Stimulated activated naive CD8-positive, alpha-beta T cell treated with anti-CD3 and anti-CD28 coated beads, Interleukin-15, amount 100 ng/mL, for 72 hours (primary cell): Measurements from ENCODE around the gene SLITRK5.

ENCODE experiments used
- ATAC-seq: fragments of 150-1000 bp; cut with Tn5 transposase; 2 replicates; pipeline ENCODE4 v1.10.0; 2021; ENCODE audit warnings: mild to moderate bottlenecking, moderate library complexity
- DNase-seq, 2 donors: peaks; one replicate each; pipeline ENCODE4 v3.0.0; 2021 to 2022
- H3K27ac Mint-ChIP-seq, 2 donors: one replicate each; pipeline ENCODE4 v1.8.0; 2022; ENCODE audit warnings: mild to moderate bottlenecking in 2 of 2, mixed read lengths in 2 of 2, moderate library complexity in 2 of 2
- H3K27me3 Mint-ChIP-seq: one replicate; pipeline ENCODE4 v1.8.0; 2022; ENCODE audit warnings: mixed read lengths
- H3K4me1 Mint-ChIP-seq: one replicate; pipeline ENCODE4 v1.8.0; 2022; ENCODE audit warnings: mild to moderate bottlenecking, mixed read lengths
- H3K4me3 Mint-ChIP-seq, 2 donors: one replicate each; pipeline ENCODE4 v1.8.0; 2022; ENCODE audit warnings: mild to moderate bottlenecking in 2 of 2, mixed read lengths in 2 of 2, moderate library complexity in 1 of 2
- H3K9me3 Mint-ChIP-seq, 2 donors: one replicate each; pipeline ENCODE4 v1.8.0; 2022; ENCODE audit warnings: mixed read lengths in 2 of 2

Gene SLITRK5, protein sequence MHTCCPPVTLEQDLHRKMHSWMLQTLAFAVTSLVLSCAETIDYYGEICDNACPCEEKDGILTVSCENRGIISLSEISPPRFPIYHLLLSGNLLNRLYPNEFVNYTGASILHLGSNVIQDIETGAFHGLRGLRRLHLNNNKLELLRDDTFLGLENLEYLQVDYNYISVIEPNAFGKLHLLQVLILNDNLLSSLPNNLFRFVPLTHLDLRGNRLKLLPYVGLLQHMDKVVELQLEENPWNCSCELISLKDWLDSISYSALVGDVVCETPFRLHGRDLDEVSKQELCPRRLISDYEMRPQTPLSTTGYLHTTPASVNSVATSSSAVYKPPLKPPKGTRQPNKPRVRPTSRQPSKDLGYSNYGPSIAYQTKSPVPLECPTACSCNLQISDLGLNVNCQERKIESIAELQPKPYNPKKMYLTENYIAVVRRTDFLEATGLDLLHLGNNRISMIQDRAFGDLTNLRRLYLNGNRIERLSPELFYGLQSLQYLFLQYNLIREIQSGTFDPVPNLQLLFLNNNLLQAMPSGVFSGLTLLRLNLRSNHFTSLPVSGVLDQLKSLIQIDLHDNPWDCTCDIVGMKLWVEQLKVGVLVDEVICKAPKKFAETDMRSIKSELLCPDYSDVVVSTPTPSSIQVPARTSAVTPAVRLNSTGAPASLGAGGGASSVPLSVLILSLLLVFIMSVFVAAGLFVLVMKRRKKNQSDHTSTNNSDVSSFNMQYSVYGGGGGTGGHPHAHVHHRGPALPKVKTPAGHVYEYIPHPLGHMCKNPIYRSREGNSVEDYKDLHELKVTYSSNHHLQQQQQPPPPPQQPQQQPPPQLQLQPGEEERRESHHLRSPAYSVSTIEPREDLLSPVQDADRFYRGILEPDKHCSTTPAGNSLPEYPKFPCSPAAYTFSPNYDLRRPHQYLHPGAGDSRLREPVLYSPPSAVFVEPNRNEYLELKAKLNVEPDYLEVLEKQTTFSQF

DNA sequence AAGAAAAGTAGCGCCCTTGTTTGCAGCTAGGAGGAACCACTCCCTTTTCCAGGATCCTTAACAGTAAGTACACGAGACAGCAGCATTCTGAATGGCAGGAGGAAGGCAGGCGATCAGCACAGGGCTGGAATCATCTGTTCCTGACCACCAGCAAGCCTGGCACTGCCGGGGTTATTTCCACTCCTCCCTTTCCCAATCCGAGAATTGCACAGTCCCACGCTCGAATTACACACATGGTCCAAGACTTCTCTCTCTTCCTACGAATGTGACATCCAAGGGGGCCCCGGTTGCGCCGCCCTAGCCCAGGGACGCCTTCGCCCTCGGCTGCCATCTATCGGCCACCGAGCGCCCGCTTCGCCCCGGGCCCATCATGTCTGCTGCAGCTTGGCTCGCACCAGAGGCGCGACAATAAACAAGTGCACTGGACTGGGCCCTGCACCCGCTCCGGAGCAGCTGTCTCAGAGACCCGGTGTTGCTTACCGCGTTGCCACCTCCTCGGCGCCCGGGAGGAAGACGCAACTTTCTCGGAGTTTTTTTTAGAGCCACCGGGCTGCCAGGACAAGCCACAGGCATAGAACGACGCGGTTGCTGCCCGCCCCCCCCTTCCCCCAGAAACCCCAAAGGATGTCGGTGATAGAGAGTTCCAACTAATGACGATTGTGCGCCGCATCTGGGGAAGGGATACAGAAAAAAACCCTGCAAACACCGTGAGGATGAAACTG is at the start of gene SLITRK5:
TSS of gene SLITRK5 (plus strand) at position 341 of the 722 bp plus-strand sequence. CDS start 4,018 bp downstream, outside the sequence.
- Mint-ChIP-seq H3K4me3 (peak within 1 kb of the TSS; percentile 76 to 77), H3K27ac (no peak within 1 kb of the TSS), H3K27me3 (peaks cover 56% of the 10 kb centered on the region), H3K9me3 (peaks cover 0 to 1% of the 10 kb centered on the region in 2 donors), H3K4me1 (peaks cover 31% of the 10 kb centered on the region)
- peak; percentile 95 for ATAC-seq
- peak; percentile 63 to 68 for DNase-seq

DNA sequence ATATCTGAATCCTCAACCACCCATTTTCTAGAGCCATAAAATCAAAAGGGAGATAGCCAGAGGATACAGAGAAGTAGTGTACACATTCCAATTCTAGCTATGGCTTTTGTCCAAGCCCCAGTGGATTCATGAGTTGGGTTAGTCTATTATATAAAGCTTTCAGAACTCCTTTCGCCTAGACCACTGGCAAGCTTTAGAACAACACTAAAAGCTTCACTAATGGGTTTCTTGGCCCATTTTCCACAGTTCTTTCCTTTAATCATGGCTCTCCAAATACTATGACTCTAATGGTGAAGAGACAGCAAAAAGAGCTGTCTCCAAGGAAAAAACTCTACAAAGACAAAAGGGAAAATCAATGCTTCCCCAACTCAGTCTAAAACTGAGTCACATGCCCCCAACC is 48.2 kb upstream of the SLITRK5 start:
- no peak overlapping the region for H3K27ac Mint-ChIP-seq
- no peak for ATAC-seq
- H3K9me3 Mint-ChIP-seq = no peaks in the 10 kb centered on the region
- H3K4me3 Mint-ChIP-seq = no peak overlapping the region
- DNase-seq = no peak
- H3K27me3 Mint-ChIP-seq = no peaks in the 10 kb centered on the region
- no peaks in the 10 kb centered on the region for H3K4me1 Mint-ChIP-seq

DNA sequence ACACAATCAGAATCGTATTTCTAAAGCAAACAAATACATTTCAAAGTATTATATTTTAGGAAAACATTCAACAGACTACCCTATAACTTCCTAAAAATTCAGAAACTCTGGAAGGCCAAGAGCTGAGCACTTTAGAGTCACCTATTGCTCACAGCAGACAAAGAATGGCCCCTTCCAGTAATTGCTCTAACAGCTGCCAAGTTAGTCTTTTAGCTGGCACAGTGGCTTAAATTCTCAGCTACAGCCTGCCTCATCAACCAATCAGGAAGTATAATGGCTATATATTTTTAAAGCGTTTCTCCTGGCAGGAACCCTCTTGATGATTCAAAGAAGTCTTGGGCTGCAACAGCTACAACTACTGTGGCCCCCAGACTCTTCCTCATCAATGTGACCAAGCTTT is 14.9 kb upstream of the SLITRK5 start:
- no peak overlapping the region for H3K27ac Mint-ChIP-seq
- no peak overlapping the region for H3K4me3 Mint-ChIP-seq
- no peak for ATAC-seq
- H3K4me1 Mint-ChIP-seq = no peaks in the 10 kb centered on the region
- no peaks in the 10 kb centered on the region for H3K27me3 Mint-ChIP-seq
- H3K9me3 Mint-ChIP-seq = no peaks in the 10 kb centered on the region
- DNase-seq = no peak

DNA sequence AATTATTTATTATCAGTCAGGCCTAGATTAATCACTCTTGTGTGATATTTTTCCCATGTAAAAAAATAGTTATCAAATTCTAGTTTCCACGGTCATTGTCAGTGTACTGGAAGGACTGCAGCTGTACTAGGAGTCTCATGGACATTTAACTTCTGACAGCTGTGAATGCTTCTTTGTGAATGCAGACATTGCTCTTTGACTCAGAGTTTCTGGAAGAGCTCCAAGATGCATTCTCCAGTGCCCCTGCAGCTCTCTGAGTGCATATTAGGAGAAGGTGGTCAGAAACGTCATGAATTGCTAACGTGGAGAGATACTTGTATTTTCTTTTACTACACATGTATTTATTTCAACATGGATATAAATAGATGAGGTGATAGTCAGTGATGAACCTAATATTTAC is 9.7 kb upstream of the SLITRK5 start:
- Mint-ChIP-seq H3K4me1 (no peaks in the 10 kb centered on the region), H3K27me3 (no peaks in the 10 kb centered on the region), H3K27ac (no peak overlapping the region), H3K9me3 (no peaks in the 10 kb centered on the region), H3K4me3 (no peak overlapping the region)
- no peak for DNase-seq
- ATAC-seq = no peak

DNA sequence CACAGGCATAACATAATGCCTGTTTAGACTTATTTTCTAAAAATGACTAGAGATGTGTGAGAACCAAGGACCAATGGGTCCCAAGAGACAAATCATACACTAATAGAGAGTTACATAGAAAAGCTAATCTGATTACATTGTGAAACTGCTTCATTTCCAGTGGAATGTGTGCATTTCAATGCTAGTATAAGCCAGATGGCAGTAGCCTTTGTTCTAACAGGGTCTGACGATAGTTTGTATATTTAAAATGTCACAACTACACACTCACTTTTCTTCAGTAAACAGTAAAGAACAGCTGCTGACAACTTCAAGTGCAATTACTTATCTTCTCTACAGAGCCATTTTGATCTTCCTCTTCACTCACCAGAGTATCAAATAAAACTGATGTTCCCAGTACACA is 4.3 kb upstream of the SLITRK5 start:
- no peaks in the 10 kb centered on the region for H3K9me3 Mint-ChIP-seq
- H3K4me3 Mint-ChIP-seq = no peak overlapping the region
- ATAC-seq = no peak
- H3K4me1 Mint-ChIP-seq = peaks cover 11% of the 10 kb centered on the region
- H3K27ac Mint-ChIP-seq = no peak overlapping the region
- no peak for DNase-seq
- H3K27me3 Mint-ChIP-seq = peaks cover 13% of the 10 kb centered on the region

DNA sequence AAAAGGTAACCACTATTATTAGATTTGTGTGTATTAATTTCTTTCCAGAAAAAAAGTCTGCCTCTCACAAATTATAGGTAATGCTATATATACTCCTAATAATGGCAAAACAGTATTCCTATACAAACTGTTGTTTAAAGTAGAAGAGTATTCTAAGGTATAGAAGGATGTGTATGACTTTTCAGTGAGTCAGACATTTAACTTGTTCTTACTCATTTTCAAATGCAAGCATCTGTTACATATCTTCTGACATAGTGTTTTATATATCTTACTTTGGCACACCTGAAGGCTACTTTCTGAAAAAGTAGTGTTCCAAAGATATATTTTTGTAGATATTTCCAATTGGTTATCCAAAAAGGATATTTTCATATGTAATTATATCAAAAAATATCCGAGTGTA is 3.5 kb upstream of the SLITRK5 start:
- H3K27me3 Mint-ChIP-seq = peaks cover 22% of the 10 kb centered on the region
- no peak overlapping the region for H3K27ac Mint-ChIP-seq
- ATAC-seq (no peak), DNase-seq (no peak)
- no peaks in the 10 kb centered on the region for H3K9me3 Mint-ChIP-seq
- H3K4me1 Mint-ChIP-seq = peaks cover 18% of the 10 kb centered on the region
- no peak overlapping the region for H3K4me3 Mint-ChIP-seq

DNA sequence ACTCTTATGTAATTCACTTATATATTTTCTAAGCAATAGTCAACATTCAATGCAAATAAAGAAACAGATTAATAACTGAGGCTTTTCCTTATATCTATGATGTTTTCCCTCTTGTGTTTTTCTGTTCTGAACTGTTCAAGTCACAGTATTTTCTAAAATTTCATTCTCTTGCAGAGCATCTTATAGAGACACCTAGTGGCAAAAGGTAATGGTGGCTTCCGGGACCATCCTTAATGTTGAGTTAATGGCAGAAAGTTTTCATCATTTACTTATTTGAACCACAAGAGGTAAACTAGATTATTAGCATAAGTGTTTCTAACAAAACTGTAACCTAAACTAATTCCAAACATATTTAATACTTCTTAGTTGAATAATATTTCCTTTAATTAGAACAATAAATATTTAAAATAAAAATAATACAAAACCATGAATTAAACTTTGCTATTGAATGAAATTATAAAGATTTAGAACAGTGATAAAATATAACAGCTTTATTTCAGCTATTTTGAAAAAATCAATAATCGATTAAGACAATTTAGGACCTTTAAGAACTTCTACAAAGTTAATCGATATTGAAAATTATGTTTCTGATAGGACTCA is 1.7 kb upstream of the SLITRK5 start:
- H3K4me1 Mint-ChIP-seq = peaks cover 31% of the 10 kb centered on the region
- peaks cover 40% of the 10 kb centered on the region for H3K27me3 Mint-ChIP-seq
- H3K9me3 Mint-ChIP-seq = no peaks in the 10 kb centered on the region
- H3K4me3 Mint-ChIP-seq = no peak overlapping the region
- peak in 1 of 2 donors; percentile 9 for DNase-seq
- no peak overlapping the region for H3K27ac Mint-ChIP-seq
- ATAC-seq = no peak

DNA sequence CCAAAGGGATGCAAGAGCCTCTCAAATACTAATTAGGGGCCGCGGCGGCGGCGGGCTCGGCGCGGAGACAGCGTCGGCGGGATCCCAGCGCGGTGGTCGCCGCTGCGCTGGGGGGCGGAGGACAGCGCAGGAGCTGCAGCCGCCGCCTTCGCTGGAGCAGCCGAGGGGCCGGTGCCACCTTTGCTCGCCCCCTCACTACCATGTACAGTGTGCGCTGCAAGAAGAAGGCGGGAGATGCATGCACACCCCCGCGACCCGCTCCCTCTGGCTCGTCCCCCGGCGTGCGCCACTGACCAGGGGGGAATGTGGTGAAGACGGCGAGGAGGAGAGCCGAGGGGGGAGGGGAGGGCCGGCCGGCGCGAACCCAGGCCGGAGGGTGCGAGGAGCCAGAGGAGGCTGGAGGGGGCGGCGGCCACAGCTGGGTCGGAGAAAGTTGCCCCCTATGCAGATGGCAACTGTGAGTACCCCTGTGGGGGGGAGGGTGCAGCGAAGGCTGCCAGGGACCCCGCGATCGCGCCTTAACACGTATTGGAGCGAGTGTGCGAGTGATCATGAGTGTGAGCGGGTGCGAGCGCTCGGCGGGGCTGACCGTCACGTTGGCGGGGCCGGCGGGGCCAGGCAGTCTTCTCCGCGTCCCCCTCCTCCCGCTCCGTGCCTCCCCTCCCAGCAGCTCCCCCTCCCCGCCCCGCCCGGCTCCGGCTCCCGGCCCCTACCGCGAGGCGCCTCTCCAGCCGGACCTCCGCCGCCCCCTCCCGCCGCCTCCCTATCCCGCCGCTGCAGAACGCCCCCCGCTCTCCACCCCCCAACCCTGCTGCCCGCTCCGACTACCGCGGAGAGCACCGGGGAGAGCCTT is 808 bp downstream of the SLITRK5 start:
- Mint-ChIP-seq H3K9me3 (peaks cover 0 to 9% of the 10 kb centered on the region in 2 donors), H3K27me3 (peaks cover 64% of the 10 kb centered on the region)
- ATAC-seq = peak; percentile 31

DNA sequence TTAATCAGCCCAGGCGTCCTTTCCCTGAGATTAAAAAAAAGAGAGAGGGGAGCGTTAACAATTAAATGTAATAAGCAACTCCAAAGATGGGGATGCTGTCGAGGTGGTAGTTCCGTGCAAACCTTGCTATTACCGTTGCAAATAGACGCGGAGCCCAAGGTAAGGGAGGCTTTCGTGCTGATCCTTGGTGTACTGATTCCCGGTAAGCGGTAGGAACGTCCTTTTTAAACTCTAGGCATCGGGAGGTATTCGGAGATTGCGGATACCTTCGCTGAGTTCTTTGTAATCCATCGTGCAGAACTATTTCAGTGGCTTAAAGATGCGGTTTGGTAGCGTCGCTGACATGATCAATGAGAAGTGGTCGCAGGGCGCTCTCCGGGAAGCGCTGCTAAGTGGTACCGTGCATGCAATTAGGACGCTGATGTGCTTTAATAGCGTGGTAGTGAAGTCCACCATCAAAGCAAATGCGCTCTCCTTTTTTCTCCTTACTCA is 3.1 kb downstream of the SLITRK5 start:
- H3K27ac Mint-ChIP-seq = no peak overlapping the region
- DNase-seq = no peak
- peaks cover 45% of the 10 kb centered on the region for H3K4me1 Mint-ChIP-seq
- H3K4me3 Mint-ChIP-seq = no peak overlapping the region
- H3K27me3 Mint-ChIP-seq = peaks cover 82% of the 10 kb centered on the region
- H3K9me3 Mint-ChIP-seq = peaks cover 0 to 14% of the 10 kb centered on the region in 2 donors
- no peak for ATAC-seq

More for the DNA sequence above, 808 bp downstream of the SLITRK5 start:
- H3K4me1 Mint-ChIP-seq = peaks cover 31% of the 10 kb centered on the region
- H3K4me3 Mint-ChIP-seq = peak overlapping the region; percentile 76 to 77
- H3K27ac Mint-ChIP-seq = no peak overlapping the region
- DNase-seq = peak in 1 of 2 donors; percentile 7

DNA sequence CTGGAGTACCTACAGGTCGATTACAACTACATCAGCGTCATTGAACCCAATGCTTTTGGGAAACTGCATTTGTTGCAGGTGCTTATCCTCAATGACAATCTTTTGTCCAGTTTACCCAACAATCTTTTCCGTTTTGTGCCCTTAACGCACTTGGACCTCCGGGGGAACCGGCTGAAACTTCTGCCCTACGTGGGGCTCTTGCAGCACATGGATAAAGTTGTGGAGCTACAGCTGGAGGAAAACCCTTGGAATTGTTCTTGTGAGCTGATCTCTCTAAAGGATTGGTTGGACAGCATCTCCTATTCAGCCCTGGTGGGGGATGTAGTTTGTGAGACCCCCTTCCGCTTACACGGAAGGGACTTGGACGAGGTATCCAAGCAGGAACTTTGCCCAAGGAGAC is 4.7 kb downstream of the SLITRK5 start:
- ATAC-seq = no peak
- DNase-seq = no peak
- Mint-ChIP-seq H3K4me3 (no peak overlapping the region), H3K27ac (no peak overlapping the region), H3K4me1 (peaks cover 44% of the 10 kb centered on the region), H3K27me3 (peaks cover 78% of the 10 kb centered on the region), H3K9me3 (peaks cover 0 to 14% of the 10 kb centered on the region in 2 donors)

DNA sequence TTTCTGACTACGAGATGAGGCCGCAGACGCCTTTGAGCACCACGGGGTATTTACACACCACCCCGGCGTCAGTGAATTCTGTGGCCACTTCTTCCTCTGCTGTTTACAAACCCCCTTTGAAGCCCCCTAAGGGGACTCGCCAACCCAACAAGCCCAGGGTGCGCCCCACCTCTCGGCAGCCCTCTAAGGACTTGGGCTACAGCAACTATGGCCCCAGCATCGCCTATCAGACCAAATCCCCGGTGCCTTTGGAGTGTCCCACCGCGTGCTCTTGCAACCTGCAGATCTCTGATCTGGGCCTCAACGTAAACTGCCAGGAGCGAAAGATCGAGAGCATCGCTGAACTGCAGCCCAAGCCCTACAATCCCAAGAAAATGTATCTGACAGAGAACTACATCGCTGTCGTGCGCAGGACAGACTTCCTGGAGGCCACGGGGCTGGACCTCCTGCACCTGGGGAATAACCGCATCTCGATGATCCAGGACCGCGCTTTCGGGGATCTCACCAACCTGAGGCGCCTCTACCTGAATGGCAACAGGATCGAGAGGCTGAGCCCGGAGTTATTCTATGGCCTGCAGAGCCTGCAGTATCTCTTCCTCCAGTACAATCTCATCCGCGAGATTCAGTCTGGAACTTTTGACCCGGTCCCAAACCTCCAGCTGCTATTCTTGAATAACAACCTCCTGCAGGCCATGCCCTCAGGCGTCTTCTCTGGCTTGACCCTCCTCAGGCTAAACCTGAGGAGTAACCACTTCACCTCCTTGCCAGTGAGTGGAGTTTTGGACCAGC is 5.3 kb downstream of the SLITRK5 start:
- Mint-ChIP-seq H3K27ac (no peak overlapping the region), H3K27me3 (peaks cover 72% of the 10 kb centered on the region), H3K4me1 (peaks cover 38% of the 10 kb centered on the region), H3K4me3 (no peak overlapping the region), H3K9me3 (peaks cover 0 to 14% of the 10 kb centered on the region in 2 donors)
- ATAC-seq (no peak), DNase-seq (no peak)

DNA sequence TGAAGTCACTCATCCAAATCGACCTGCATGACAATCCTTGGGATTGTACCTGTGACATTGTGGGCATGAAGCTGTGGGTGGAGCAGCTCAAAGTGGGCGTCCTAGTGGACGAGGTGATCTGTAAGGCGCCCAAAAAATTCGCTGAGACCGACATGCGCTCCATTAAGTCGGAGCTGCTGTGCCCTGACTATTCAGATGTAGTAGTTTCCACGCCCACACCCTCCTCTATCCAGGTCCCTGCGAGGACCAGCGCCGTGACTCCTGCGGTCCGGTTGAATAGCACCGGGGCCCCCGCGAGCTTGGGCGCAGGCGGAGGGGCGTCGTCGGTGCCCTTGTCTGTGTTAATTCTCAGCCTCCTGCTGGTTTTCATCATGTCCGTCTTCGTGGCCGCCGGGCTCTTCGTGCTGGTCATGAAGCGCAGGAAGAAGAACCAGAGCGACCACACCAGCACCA is 5.9 kb downstream of the SLITRK5 start:
- Mint-ChIP-seq H3K9me3 (peaks cover 0 to 14% of the 10 kb centered on the region in 2 donors), H3K4me3 (peak overlapping the region; percentile 37 to 78), H3K27me3 (peaks cover 66% of the 10 kb centered on the region), H3K27ac (no peak overlapping the region), H3K4me1 (peaks cover 32% of the 10 kb centered on the region)
- DNase-seq (peak in 1 of 2 donors; percentile 6), ATAC-seq (no peak)
